GM12891 (cell line): ENCODE measurements around the gene SIVA1.
"Not testable (repeated sequence)": the region's sequence is repeated elsewhere in the genome, so short reads cannot be mapped to it uniquely, and the experiment has no call there.

Source experiments
- DNase-seq: peaks from one replicate; pipeline ENCODE4 v3.0.0; 2011; ENCODE audit warnings: low spot score; ENCODE audit not compliant: insufficient read length
- FAIRE-seq: peaks from 2 replicates; lab custom pipeline; 2011; peaks lifted over from hg19 to GRCh38; lab: Jason Lieb, UNC
- PAX5 ChIP-seq: IDR thresholded peaks from 2 replicates; pipeline ENCODE4 v1.6.1; 2011; ENCODE audit warnings: low read length, moderate library complexity, mild to moderate bottlenecking; ENCODE audit not compliant: insufficient read depth, severe bottlenecking
- POLR2A ChIP-seq: IDR thresholded peaks from 2 replicates; pipeline ENCODE4 v1.6.1; 2011; ENCODE audit warnings: low read depth, low read length, control low read depth
- POLR2AphosphoS5 ChIP-seq: IDR thresholded peaks from 2 replicates; pipeline ENCODE4 v1.6.1; 2011; ENCODE audit warnings: low read depth, low read length, control low read depth
- POU2F2 ChIP-seq: IDR thresholded peaks from 2 replicates; pipeline ENCODE4 v1.6.1; 2011; ENCODE audit warnings: low read depth, mild to moderate bottlenecking, control low read depth, low read length, moderate library complexity
- SPI1 ChIP-seq: IDR thresholded peaks from 2 replicates; pipeline ENCODE4 v1.6.1; 2011; ENCODE audit warnings: low read depth, low read length, control low read depth
- TAF1 ChIP-seq: IDR thresholded peaks from 2 replicates; pipeline ENCODE4 v1.6.1; 2011; ENCODE audit warnings: low read depth, low read length, control low read depth

The SIVA1 gene

DNA sequence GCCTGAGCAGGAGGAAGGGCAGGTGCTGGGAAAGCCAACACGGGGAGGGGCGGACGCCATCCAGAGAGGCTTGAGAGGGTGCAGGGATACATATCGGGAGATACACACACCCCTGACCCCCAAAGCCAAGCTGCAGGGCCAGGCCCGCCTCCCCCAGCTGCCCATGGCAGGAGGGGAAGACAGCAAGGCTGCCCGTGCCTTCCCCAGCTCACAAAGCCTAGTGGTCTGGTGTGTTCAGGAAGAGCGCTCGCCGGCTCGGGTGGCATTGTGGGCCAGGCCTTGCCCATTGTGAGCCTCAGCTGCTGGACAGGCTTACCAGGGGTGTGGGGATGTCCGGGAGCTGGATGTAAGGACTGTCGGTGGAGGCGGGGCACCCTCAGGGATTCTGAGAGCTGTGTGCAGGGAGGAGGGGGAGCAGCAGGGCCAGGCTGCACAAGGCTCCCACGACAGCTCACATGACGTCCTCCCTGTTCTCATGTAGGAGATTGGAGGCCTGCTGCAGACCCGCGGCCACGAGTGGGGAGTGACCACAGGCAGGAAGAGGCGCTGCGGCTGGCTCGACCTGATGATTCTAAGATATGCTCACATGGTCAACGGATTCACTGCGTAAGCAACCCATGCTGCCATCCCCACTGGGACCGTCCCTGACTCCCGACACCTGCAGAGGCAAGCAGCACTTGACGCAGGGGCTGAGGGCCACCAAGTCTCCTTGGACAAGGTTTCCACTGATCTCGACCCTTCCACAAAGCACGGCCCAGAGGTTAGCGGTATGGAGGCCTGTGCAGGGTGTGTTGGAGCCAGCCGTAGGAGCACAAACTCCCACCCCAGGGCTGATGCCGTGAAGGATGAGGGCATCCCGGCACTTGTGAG, 10.1 kb upstream of the SIVA1 start:
- TF ChIP-seq PAX5 (no peak), POU2F2 (no peak), POLR2AphosphoS5 (no peak), SPI1 (no peak), POLR2A (no peak), TAF1 (no peak)
- FAIRE-seq: no peak
- no peak for DNase-seq

DNA sequence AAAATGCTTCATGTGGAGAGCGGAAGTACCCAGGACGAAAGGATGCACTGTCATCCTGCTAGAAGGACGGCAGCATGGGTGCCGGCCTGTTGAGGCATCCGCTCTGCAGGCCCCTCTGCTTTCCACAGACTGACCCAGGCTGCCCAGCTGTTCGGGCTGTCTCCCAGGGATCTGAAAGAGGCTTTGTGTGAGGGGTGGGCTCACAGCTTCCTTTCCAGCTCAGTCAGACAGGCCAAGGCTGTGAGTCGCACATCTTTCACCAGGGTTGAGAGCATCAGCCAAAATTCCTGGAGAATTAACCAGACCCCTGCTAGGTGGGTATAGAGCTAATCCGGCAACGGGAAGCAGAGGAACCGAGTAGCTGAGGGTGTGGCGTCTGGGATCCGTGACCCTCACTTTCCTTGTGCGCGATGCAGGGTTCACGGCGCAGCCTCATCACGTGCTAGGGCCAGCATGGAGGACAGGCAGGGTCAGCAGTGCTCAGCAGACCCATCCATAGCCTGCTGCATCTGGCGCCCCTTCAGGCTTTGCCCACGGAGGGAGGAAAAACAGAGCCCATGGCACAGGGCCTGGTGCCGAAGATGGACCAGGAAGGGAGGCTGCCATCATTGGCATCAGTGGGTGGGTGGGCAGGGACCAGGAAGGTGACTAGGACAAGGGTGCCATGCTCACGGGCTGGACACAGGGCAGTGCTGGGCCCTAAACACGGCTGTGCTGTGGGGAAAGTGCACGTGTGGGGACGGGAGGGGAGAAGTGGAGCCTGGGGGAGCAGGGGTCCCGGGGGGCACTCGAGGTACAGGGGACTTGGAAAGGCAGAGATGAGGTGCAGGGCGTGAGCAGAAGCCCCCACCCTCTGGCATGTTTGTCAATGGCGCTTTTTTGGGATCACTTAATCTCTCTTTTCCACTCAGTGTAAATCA, 9.2 kb upstream of the SIVA1 start:
- TF ChIP-seq SPI1 (no peak), TAF1 (no peak), PAX5 (no peak), POLR2AphosphoS5 (no peak), POLR2A (no peak), POU2F2 (no peak)
- DNase-seq: no peak
- no peak for FAIRE-seq

DNA sequence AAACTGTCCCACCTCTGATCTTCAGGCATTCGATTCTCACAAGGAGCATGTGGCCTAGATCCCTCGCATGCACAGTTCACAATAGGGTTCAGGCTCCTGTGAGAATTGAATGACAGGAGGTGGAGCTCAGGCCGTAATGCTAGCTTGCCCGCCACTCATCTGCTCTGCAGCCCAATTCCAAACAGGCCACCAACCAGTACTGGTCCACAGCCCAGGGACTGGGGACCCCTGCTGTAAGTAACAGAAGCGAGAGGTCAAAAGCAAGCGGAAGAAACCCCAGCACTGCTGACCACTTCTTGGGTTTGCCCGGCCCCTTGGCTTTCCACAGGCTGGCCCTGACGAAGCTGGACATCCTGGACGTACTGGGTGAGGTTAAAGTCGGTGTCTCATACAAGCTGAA, 8.5 kb upstream of the SIVA1 start:
- TF ChIP-seq POLR2A: no peak
- TF ChIP-seq SPI1: no peak
- no peak for TF ChIP-seq PAX5
- TF ChIP-seq TAF1: no peak
- TF ChIP-seq POU2F2: no peak
- TF ChIP-seq POLR2AphosphoS5: no peak
- no peak for DNase-seq
- FAIRE-seq: no peak

DNA sequence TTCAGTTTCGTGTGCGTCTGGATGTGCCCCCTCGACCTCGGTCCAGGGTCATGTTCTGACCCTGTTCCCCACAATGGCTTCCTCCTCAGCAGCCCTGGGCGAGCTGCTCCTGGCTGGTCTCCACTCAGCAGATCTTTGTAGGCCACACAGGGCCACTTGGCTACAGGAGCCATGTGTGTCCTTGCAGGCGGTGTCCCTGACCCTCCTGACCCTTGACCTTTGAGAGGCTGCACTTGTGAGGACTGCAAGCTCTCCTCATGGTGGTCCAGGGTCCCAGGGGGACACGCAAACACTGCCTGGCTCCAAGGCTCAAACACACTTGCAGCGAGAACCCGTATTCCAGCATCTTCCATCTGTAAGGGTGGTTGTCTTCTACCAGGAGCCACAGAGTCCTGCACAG, 7.5 kb upstream of the SIVA1 start:
- no peak for TF ChIP-seq PAX5
- TF ChIP-seq SPI1: no peak
- TF ChIP-seq TAF1: no peak
- no peak for TF ChIP-seq POLR2AphosphoS5
- TF ChIP-seq POU2F2: no peak
- no peak for TF ChIP-seq POLR2A
- FAIRE-seq (no peak), DNase-seq (no peak)

DNA sequence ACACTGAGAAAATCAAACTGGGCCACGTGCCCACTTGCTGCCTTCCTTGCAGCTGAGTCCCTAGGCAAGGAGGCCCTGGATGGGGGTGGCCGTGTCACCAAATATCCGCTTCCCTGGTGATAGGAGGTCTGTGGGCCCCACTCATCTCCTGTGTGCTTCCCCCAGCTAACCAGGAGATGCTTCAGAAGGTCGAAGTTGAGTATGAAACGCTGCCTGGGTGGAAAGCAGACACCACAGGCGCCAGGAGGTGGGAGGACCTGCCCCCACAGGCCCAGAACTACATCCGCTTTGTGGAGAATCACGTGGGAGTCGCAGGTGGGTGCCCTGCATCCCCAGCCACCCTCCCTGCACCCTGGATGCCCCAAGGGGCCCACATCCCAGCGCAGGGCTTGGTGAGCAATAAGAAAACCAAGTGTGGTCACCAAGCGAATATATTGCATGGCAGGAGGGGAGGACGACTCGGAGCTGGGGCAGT, 6.8 kb upstream of the SIVA1 start:
- no peak for TF ChIP-seq POLR2A
- no peak for TF ChIP-seq SPI1
- no peak for TF ChIP-seq POU2F2
- no peak for TF ChIP-seq POLR2AphosphoS5
- no peak for TF ChIP-seq PAX5
- no peak for TF ChIP-seq TAF1
- DNase-seq (no peak), FAIRE-seq (no peak)

DNA sequence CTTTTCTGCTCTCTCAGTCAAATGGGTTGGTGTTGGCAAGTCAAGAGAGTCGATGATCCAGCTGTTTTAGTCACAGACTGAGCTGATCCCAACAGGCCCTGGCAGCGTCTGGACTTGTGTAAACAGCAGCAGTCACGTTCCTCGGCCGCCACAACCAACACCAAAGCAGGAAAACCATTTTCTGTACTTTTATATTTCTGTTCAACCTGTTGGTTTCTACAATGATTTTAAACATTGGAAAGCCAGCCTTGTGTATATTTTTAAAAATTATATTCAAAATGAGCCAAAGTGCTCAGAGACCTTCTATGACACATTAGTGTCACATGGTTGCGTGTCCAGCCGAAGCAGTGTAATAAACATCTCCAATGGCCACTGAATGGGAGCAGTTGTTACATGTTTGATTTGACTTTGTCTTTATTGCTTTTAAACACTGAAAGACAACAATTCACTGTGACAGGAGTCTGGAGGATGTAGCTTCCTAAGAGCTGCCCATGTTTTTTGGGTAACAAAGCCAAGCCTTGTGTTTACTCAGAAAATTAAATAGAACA, 5.9 kb upstream of the SIVA1 start:
- DNase-seq: no peak
- no peak for FAIRE-seq
- no peak for TF ChIP-seq TAF1
- no peak for TF ChIP-seq POLR2AphosphoS5
- TF ChIP-seq POLR2A: no peak
- TF ChIP-seq SPI1: no peak
- TF ChIP-seq PAX5: no peak
- no peak for TF ChIP-seq POU2F2

DNA sequence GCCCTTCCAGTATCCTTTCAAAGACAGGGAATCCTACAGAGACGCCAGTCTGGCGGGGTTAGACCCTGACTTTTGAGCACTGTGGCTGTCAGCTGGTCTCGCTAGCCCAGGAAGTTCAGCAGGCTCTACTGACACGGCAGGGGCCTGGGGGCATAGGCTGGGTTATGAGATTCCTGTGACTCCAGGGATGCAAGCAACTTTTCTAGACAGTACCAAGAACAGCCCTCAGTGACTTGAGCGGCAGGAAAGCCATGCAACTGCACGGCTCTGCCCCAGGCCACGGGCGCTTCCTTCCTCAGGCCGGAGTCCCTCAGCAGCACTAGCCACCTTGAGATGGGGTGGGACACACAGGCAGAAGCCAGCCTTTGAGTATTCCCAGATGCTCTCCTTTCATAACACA, 5.1 kb upstream of the SIVA1 start:
- FAIRE-seq: no peak
- DNase-seq: no peak
- TF ChIP-seq POLR2AphosphoS5 (no peak), PAX5 (no peak)

DNA sequence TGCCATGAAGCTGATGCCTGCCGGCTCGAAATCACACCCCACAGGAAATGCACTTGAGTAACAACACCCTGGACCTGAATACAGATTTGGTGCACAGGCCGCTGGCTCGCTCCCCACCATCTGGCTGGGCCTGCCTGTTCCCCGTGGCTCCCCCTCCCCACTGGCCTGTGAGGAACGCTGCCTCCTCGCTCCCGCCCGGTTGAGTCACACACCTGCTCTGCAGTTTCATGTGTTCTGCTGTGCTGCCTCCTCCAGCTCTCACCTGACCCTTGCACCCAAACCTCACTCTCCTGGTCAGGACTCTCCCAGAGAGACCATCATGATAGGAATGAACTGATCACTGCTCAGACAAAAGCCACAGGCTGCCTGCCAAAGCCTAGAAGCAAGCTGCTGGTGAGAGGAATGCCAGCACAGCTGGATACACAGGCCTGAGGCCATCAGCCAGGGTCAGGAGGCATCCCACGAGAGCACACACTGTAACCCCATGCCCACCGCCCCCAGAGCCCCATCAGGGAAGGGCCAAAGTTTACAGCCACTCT, 3.8 kb upstream of the SIVA1 start:
- DNase-seq (no peak), FAIRE-seq (no peak)
- no peak for TF ChIP-seq TAF1
- TF ChIP-seq SPI1: no peak
- no peak for TF ChIP-seq POU2F2
- TF ChIP-seq POLR2A: no peak
- no peak for TF ChIP-seq PAX5
- TF ChIP-seq POLR2AphosphoS5: no peak

DNA sequence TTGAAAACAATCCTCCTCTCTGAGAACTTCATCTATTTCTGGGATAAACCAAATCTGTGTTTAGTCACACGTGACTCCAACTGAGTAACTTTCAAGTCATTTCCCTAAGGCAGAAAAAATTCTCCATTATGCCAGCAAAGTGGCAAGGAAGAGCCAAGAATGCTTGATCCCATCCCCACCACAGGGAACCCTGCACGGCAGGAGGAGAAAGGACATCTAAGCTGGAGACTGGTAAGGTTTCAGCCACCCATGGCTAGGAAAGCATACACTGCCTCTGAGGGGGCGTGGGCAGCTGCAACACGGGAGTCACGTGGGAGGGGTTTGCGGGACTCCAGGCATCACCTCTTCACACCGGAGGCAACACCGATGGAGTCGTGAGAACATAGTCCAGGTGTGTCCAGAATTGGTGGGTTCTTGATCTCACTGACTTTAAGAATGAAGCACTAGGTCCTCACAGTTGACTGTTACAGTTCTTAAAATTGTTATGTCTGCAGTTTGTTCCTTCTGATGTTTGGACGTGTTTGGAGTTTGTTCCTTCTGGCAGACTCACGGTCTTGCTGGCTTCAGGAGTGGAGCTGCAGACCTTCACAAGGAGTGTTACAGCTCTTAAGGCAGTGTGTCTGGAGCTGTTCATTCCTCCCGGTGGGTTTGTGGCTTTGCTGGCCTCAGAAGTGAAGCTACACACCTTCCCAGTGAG, 2.7 kb upstream of the SIVA1 start:
- FAIRE-seq (no peak), DNase-seq (no peak)
- no peak for TF ChIP-seq TAF1
- TF ChIP-seq POLR2AphosphoS5: no peak
- TF ChIP-seq SPI1: no peak
- TF ChIP-seq POU2F2: no peak
- no peak for TF ChIP-seq PAX5
- no peak for TF ChIP-seq POLR2A

DNA sequence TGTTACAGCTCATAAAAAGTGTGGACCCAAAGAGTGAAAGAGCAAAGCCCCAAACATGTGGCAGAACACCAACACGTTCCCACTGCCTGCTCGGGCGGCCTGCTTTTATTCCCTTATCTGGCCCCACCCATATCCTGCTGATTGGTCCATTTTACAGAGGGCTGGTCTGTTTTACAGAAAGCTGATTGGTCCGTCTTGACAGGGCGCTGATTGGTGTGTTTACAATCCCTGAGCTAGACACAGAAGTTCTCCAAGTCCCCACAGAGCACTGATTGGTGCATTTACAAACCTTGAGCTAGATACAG, 2.2 kb upstream of the SIVA1 start:
- not testable (repeated sequence) for FAIRE-seq, DNase-seq
